Measurements from ENCODE around the gene GPR27. TPM values are rescaled to one million over a fixed set of nuclear protein-coding genes. Genes with fewer than 3 reads are reported as not detected.

The GPR27 gene, protein sequence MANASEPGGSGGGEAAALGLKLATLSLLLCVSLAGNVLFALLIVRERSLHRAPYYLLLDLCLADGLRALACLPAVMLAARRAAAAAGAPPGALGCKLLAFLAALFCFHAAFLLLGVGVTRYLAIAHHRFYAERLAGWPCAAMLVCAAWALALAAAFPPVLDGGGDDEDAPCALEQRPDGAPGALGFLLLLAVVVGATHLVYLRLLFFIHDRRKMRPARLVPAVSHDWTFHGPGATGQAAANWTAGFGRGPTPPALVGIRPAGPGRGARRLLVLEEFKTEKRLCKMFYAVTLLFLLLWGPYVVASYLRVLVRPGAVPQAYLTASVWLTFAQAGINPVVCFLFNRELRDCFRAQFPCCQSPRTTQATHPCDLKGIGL
- total RNA-seq, result 0.06 and 0.54 TPM in 2 replicates

GRCh38 chr3:71753701-71754609 lies at the start of gene GPR27:
Gene GPR27 (plus strand): TSS chr3:71753855. CDS start chr3:71754050, 195 bp downstream.

GRCh38 chr3:71725271-71725991 lies 28.2 kb upstream of the GPR27 start, which contains the start of gene EIF4E3:
Gene EIF4E3 (minus strand): TSS chr3:71725402. CDS start chr3:71725367, 35 bp downstream.

GRCh38 chr3:71784914-71785531 lies 31.4 kb downstream of the GPR27 start, which contains the start of gene PROK2:
Gene PROK2 (minus strand): TSS chr3:71785148. CDS start chr3:71785052, 96 bp downstream.

Other genes starting within 250 kb of the GPR27 start
- 24.0 and 34.9 TPM in 2 replicates for gene FOXP1, start 170.1 kb upstream of the GPR27 start, total RNA-seq
- 2.8 and 5.6 TPM in 2 replicates for gene EIF4E3, start 28.5 kb upstream of the GPR27 start, total RNA-seq
- gene PROK2, start 31.3 kb downstream of the GPR27 start, total RNA-seq, result not detected in 2 replicates

Measured in cardiac ventricle fibroblast (primary cell).